T-cell (primary cell): Measurements from ENCODE around the gene PRF1. TPM values are rescaled to one million over a fixed set of nuclear protein-coding genes. Genes with fewer than 3 reads are reported as not detected.

Experiments used
- ATAC-seq, 4 experiments: fragments of 200-7000 bp in 3 of 4; fragments of 150-1000 bp in 1 of 4; cut with Tn5 transposase; replicated peaks in 1 of 4; 1 replicate in 3 of 4; 2 replicates in 1 of 4; pipeline ENCODE4 v1.10.0; 2021; ENCODE audit warnings: moderate library complexity in 3 of 4, mild to moderate bottlenecking in 2 of 4, moderate number of reproducible peaks in 1 of 4
- CTCF ChIA-PET, 2 donors: fragments of 300-600 bp; sonication (Branson Sonifier 250); formaldehyde crosslinking; loops; one replicate each; lab custom pipeline; 2022; ENCODE audit warnings: antibody characterized with exemption in 2 of 2; lab: Charles Lee
- POLR2A ChIA-PET, 2 donors: fragments of 300-600 bp; sonication (Branson Sonifier 250); formaldehyde crosslinking; loops; one replicate each; lab custom pipeline; 2022; ENCODE audit warnings: antibody characterized with exemption in 2 of 2; lab: Charles Lee
- DNase-seq, 35 experiments: peaks; one replicate each; pipeline versions ENCODE4 v3.0.0 to v3.0.0-alpha.2; 2013 to 2023
- H3K27ac ChIP-seq: one replicate; pipeline ENCODE4 v1.5.1; 2013; ENCODE audit warnings: low read length
- H3K27me3 ChIP-seq, 2 experiments: replicated peaks in 1 of 2; 1 replicate in 1 of 2; 2 replicates in 1 of 2; pipeline versions ENCODE4 v1.6.1 to v1.7.0; 2013; ENCODE audit warnings: low read length in 1 of 2, mixed read lengths in 1 of 2; ENCODE audit not compliant: control insufficient read depth in 2 of 2, insufficient read depth in 2 of 2; ENCODE audit errors: extremely low read depth in 1 of 2
- H3K36me3 ChIP-seq, 2 donors: 1 replicate in 1 of 2; 2 replicates in 1 of 2; pipeline versions ENCODE4 v1.6.1 to v1.7.0; 2013; ENCODE audit warnings: low read length in 1 of 2; ENCODE audit not compliant: control insufficient read depth in 2 of 2, insufficient read depth in 1 of 2; ENCODE audit errors: extremely low read depth in 1 of 2
- H3K4me1 ChIP-seq, 2 experiments: 1 replicate in 1 of 2; 2 replicates in 1 of 2; pipeline versions ENCODE4 v1.6.1 to v1.7.0; 2013; ENCODE audit warnings: low read length in 2 of 2, mixed read lengths in 1 of 2; ENCODE audit not compliant: insufficient read depth in 2 of 2, control insufficient read depth in 1 of 2; ENCODE audit errors: extremely low read depth in 1 of 2
- H3K4me3 ChIP-seq, 2 donors: 1 replicate in 1 of 2; 2 replicates in 1 of 2; pipeline versions ENCODE4 v1.5.1 to v1.7.0; 2013; ENCODE audit warnings: mild to moderate bottlenecking in 2 of 2, low read length in 1 of 2, moderate library complexity in 1 of 2; ENCODE audit not compliant: control insufficient read depth in 1 of 2; ENCODE audit errors: extremely low read depth in 1 of 2
- H3K9me3 ChIP-seq: 2 replicates; pipeline ENCODE4 v1.7.0; 2013
- H3K27ac Mint-ChIP-seq, 2 donors: one replicate each; pipeline ENCODE4 v1.8.0; 2020 to 2021; ENCODE audit warnings: mild to moderate bottlenecking in 2 of 2, mixed read lengths in 2 of 2
- H3K27me3 Mint-ChIP-seq, 2 donors: one replicate each; pipeline ENCODE4 v1.8.0; 2021 to 2022; ENCODE audit warnings: mixed read lengths in 2 of 2
- H3K36me3 Mint-ChIP-seq: one replicate; pipeline ENCODE4 v1.8.0; 2021; ENCODE audit warnings: mixed read lengths
- H3K4me1 Mint-ChIP-seq, 3 donors: one replicate each; pipeline ENCODE4 v1.8.0; 2020 to 2022; ENCODE audit warnings: mixed read lengths in 3 of 3, mild to moderate bottlenecking in 1 of 3
- H3K4me3 Mint-ChIP-seq, 3 donors: one replicate each; pipeline ENCODE4 v1.8.0; 2020 to 2022; ENCODE audit warnings: mild to moderate bottlenecking in 3 of 3, mixed read lengths in 3 of 3, moderate library complexity in 3 of 3
- H3K9me3 Mint-ChIP-seq, 3 donors: one replicate each; pipeline ENCODE4 v1.8.0; 2020 to 2022; ENCODE audit warnings: mixed read lengths in 3 of 3
- WGBS: methylation state at CpG from one replicate; pipeline ENCODE4 v1.1.5; 2013; ENCODE audit warnings: missing lambda C conversion rate; ENCODE audit not compliant: insufficient coverage; 5-methylcytosine and 5-hydroxymethylcytosine counted together
- total RNA-seq, 35 experiments: library from RNA in 6 of 35; stranded (reverse) in 6 of 35; fragments of 120-200 nt in 1 of 35; gene quantifications; one replicate each; pipeline versions ENCODE4 v1.2.1 to v1.2.4 and lab custom pipeline; 2013 to 2026

Gene PRF1
- total RNA-seq, 5 donors from 2014 or later (not counting 1 experiment from before 2014, with no cell fraction given) = 32.6 to 146 (median 63.0) TPM

- peaks cover 5 to 37% of the 10 kb centered on the region in 2 experiments for H3K4me1 ChIP-seq
- peaks cover 35 to 48% (median 42%) of the 10 kb centered on the region in 3 donors for H3K4me1 Mint-ChIP-seq
Observed at GRCh38 chr10:70573599-70574506, 28.7 kb downstream of the PRF1 start.

GRCh38 chr10:70571636-70572439, 30.7 kb downstream of the PRF1 start:
- WGBS = 79% methylated on average over 11 of the region's 16 CpGs
- DNase-seq = no peak
- ATAC-seq = no peak
- H3K9me3 Mint-ChIP-seq = no peaks in the 10 kb centered on the region
- Histone ChIP-seq H3K27ac (no peak overlapping the region), H3K4me3 (no peak overlapping the region), H3K4me1 (peaks cover 0 to 22% of the 10 kb centered on the region in 2 experiments), H3K9me3 (no peaks in the 10 kb centered on the region), H3K36me3 (no peaks in the 10 kb centered on the region), H3K27me3 (no peaks in the 10 kb centered on the region)
- no peak overlapping the region for H3K27ac Mint-ChIP-seq
- H3K4me3 Mint-ChIP-seq = no peak overlapping the region
- ChIA-PET CTCF (no interaction called here), POLR2A (no interaction called here)
- no peaks in the 10 kb centered on the region for H3K27me3 Mint-ChIP-seq
- peaks cover 17 to 28% (median 21%) of the 10 kb centered on the region in 3 donors for H3K4me1 Mint-ChIP-seq
- no peaks in the 10 kb centered on the region for H3K36me3 Mint-ChIP-seq

More at GRCh38 chr10:70573599-70574506, 28.7 kb downstream of the PRF1 start:
- Mint-ChIP-seq H3K27ac (peak overlapping the region; percentile 66 to 69), H3K4me3 (no peak overlapping the region), H3K9me3 (no peaks in the 10 kb centered on the region), H3K27me3 (no peaks in the 10 kb centered on the region), H3K36me3 (no peaks in the 10 kb centered on the region)
- CTCF ChIA-PET = no interaction called here
- no peaks in the 10 kb centered on the region for H3K27me3 ChIP-seq
- DNase-seq (no peak), ATAC-seq (no peak)
- 97% methylated on average over 7 of the region's 11 CpGs for WGBS
- H3K36me3 ChIP-seq = no peaks in the 10 kb centered on the region
- POLR2A ChIA-PET = no interaction called here
- H3K9me3 ChIP-seq = no peaks in the 10 kb centered on the region
- no peak overlapping the region for H3K27ac ChIP-seq
- no peak overlapping the region for H3K4me3 ChIP-seq

- POLR2A ChIA-PET = no interaction called here
- WGBS = 78% methylated on average over 3 of the region's 4 CpGs
- no peaks in the 10 kb centered on the region for H3K27me3 Mint-ChIP-seq
Observed at GRCh38 chr10:70571236-70571635, 31.3 kb downstream of the PRF1 start.

GRCh38 chr10:70568781-70569495, 33.6 kb downstream of the PRF1 start:
- no peaks in the 10 kb centered on the region for H3K9me3 Mint-ChIP-seq
- H3K27me3 ChIP-seq = peaks cover 0 to 3% of the 10 kb centered on the region in 2 experiments
- no peaks in the 10 kb centered on the region for H3K36me3 Mint-ChIP-seq
- POLR2A ChIA-PET = interaction anchor here in 1 of 2 donors (0.7 kb wide), 1 partner anchor 52 kb away, joined by 3 read pairs; no protein-coding TSS in a partner anchor
- H3K27me3 Mint-ChIP-seq = no peaks in the 10 kb centered on the region
- H3K27ac ChIP-seq = no peak overlapping the region
- no peaks in the 10 kb centered on the region for H3K36me3 ChIP-seq
- no peak overlapping the region for H3K4me3 ChIP-seq
- DNase-seq (no peak), ATAC-seq (no peak)
- H3K4me3 Mint-ChIP-seq = no peak overlapping the region
- H3K4me1 Mint-ChIP-seq = peaks cover 4 to 12% (median 6%) of the 10 kb centered on the region in 3 donors
- H3K4me1 ChIP-seq = peaks cover 0 to 19% of the 10 kb centered on the region in 2 experiments
- no peaks in the 10 kb centered on the region for H3K9me3 ChIP-seq
- WGBS = 83% methylated on average over 1 of the region's 7 CpGs
- H3K27ac Mint-ChIP-seq = no peak overlapping the region
- CTCF ChIA-PET = interaction anchor here (0.6 to 1.4 kb wide), 4 partner anchors 10 to 609 kb away, joined by 3 to 8 read pairs (median 3); no protein-coding TSS in a partner anchor

More at GRCh38 chr10:70571236-70571635, 31.3 kb downstream of the PRF1 start:
- Histone ChIP-seq H3K36me3 (no peaks in the 10 kb centered on the region), H3K9me3 (no peaks in the 10 kb centered on the region), H3K27me3 (no peaks in the 10 kb centered on the region), H3K27ac (no peak overlapping the region), H3K4me3 (no peak overlapping the region), H3K4me1 (peaks cover 0 to 16% of the 10 kb centered on the region in 2 experiments)
- no peak overlapping the region for H3K27ac Mint-ChIP-seq
- no peaks in the 10 kb centered on the region for H3K36me3 Mint-ChIP-seq
- DNase-seq (no peak), ATAC-seq (no peak)
- H3K4me3 Mint-ChIP-seq = no peak overlapping the region
- no peaks in the 10 kb centered on the region for H3K9me3 Mint-ChIP-seq
- CTCF ChIA-PET = no interaction called here
- H3K4me1 Mint-ChIP-seq = peaks cover 11 to 22% (median 15%) of the 10 kb centered on the region in 3 donors

- no peaks in the 10 kb centered on the region for H3K9me3 Mint-ChIP-seq
- ChIA-PET CTCF (interaction anchor here (0.6 to 1.4 kb wide), 4 partner anchors 9 to 608 kb away, joined by 3 to 8 read pairs (median 3); no protein-coding TSS in a partner anchor), POLR2A (no interaction called here)
- peaks cover 4 to 14% (median 12%) of the 10 kb centered on the region in 3 donors for H3K4me1 Mint-ChIP-seq
- WGBS = no CpG with 5 or more reads among the region's 3 CpGs
- H3K36me3 Mint-ChIP-seq = no peaks in the 10 kb centered on the region
- no peak overlapping the region for H3K4me3 Mint-ChIP-seq
- ATAC-seq (no peak), DNase-seq (no peak)
- no peaks in the 10 kb centered on the region for H3K27me3 Mint-ChIP-seq
- Histone ChIP-seq H3K4me3 (no peak overlapping the region), H3K4me1 (peaks cover 0 to 24% of the 10 kb centered on the region in 2 experiments), H3K27me3 (peaks cover 0 to 3% of the 10 kb centered on the region in 2 experiments), H3K36me3 (no peaks in the 10 kb centered on the region), H3K27ac (no peak overlapping the region), H3K9me3 (no peaks in the 10 kb centered on the region)
- no peak overlapping the region for H3K27ac Mint-ChIP-seq
Observed at GRCh38 chr10:70568113-70568512, 34.4 kb downstream of the PRF1 start.
